Measurements from ENCODE around the gene ATE1.

DNA sequence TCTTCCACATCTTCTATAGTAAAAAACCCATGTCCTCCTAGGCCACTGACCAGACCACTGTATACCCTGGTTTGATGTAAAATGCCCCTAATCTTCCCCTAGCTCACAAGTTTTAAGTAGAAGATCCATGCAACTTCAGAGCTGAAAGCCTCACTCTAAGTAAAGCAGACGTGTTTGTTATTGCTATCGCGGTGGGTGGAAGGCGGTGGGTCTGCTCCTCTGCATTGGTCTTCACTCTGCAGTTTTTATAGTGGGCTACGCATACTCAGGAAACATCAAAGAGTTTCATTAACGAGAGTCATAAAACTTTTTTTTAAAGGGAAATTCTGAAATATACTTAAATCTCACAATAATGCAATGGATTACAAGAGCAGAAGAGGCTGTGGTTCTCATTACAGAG, 91.7 kb downstream of the ATE1 start:
- TF ChIP-seq, protein P1, sequence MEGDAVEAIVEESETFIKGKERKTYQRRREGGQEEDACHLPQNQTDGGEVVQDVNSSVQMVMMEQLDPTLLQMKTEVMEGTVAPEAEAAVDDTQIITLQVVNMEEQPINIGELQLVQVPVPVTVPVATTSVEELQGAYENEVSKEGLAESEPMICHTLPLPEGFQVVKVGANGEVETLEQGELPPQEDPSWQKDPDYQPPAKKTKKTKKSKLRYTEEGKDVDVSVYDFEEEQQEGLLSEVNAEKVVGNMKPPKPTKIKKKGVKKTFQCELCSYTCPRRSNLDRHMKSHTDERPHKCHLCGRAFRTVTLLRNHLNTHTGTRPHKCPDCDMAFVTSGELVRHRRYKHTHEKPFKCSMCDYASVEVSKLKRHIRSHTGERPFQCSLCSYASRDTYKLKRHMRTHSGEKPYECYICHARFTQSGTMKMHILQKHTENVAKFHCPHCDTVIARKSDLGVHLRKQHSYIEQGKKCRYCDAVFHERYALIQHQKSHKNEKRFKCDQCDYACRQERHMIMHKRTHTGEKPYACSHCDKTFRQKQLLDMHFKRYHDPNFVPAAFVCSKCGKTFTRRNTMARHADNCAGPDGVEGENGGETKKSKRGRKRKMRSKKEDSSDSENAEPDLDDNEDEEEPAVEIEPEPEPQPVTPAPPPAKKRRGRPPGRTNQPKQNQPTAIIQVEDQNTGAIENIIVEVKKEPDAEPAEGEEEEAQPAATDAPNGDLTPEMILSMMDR (IDR thresholded peaks at IDR 0.05), result no peak
- TF ChIP-seq POLR2AphosphoS5 (IDR thresholded peaks at IDR 0.05), result no peak

All from sigmoid colon (tissue), 4 donors.